A549 treated with AZD2906 at 1 μM for 4 hours (cell line): ENCODE data around the gene ZNF287. TPM values are rescaled to one million over a fixed set of nuclear protein-coding genes. Genes with fewer than 3 reads are reported as not detected.

Experiments used
- total RNA-seq: library from RNA; stranded (reverse); fragments of 200-300 nt; extraction: Qiagen RNA extraction; gene quantifications from 5 replicates; pipeline ENCODE4 v1.2.3, GENCODE V29; 2022

The ZNF287 gene
- total RNA-seq, result 10.9 to 17.4 TPM (median 13.5 TPM) in 5 replicates

DNA sequence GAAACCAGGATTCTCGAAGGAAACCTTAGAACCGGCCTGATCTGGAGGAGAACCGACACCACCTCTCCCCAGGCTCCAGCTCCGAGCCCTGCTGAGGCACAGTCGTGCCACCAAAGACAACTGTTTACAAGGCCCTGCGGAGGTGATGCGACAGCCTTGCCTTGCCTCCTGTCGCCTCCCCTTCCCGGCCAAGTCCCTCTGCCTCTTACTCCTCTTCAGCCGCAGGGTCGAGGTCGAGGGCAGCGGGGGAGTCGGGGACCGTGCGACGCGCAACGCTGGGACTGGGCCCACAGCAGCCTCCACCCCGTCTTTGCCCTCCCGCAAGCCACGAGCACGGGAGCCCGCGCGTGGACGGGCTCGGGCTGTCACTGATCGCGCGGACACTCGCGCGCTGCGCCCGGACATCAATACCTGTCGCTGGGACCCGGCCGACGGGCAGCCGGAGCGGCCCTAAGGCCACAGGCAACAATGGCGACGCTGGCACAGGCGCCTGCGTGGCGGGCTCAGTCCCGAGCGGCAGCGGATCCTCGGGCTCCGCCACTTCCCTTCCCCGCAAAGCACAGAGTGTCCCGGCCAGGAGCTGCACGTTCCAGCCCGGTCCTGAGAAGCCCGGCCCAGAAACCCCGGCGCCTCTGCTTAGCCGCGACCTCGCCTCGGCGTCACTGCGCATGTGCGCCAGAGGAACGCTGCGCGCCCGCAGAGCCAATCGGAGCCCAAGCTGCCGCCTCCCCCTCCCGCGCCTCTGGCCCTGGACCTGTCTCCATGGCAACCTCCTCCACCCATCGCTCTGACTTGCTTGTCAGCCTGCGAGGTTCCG, at the start of gene ZNF287:
Gene ZNF287 (minus strand): TSS at position 664 of the 817 bp plus-strand sequence. CDS start 1,473 bp downstream, outside the sequence.

Other genes starting within 250 kb of the ZNF287 start
- gene CENPV, start 215.7 kb downstream of the ZNF287 start, total RNA-seq, result 121 to 154 TPM (median 148 TPM) in 5 replicates
- 1,868 to 2,263 TPM (median 2,004 TPM) in 5 replicates for gene UBB, start 188.1 kb downstream of the ZNF287 start, total RNA-seq
- gene TRPV2, start 153.6 kb downstream of the ZNF287 start, total RNA-seq, result 0.36 to 0.83 TPM (median 0.53 TPM) in 5 replicates
- 0.99 to 1.3 TPM (median 1.1 TPM) in 5 replicates for gene LRRC75A, start 77.0 kb downstream of the ZNF287 start, total RNA-seq
- gene ZNF624, start 84.6 kb upstream of the ZNF287 start, total RNA-seq, result 0.85 to 1.9 TPM (median 1.3 TPM) in 5 replicates
- 0.79 to 1.6 TPM (median 1.2 TPM) in 5 replicates for gene CCDC144A, start 121.0 kb upstream of the ZNF287 start, total RNA-seq